Activated gamma-delta T cell (primary cell): Measurements from ENCODE around the gene THSD8.
A peak's percentile ranks its signal among the peaks of the same experiment; 100 is the strongest.

Experiments used
- DNase-seq: peaks from one replicate; lab custom pipeline; 2025; lab: John Stamatoyannopoulos, UW
- total RNA-seq, 2 donors: gene quantifications; one replicate each; lab custom pipeline; 2026; lab: John Stamatoyannopoulos, UW

Gene THSD8
- total RNA-seq: 0 reads per million in 2 donors

DNA sequence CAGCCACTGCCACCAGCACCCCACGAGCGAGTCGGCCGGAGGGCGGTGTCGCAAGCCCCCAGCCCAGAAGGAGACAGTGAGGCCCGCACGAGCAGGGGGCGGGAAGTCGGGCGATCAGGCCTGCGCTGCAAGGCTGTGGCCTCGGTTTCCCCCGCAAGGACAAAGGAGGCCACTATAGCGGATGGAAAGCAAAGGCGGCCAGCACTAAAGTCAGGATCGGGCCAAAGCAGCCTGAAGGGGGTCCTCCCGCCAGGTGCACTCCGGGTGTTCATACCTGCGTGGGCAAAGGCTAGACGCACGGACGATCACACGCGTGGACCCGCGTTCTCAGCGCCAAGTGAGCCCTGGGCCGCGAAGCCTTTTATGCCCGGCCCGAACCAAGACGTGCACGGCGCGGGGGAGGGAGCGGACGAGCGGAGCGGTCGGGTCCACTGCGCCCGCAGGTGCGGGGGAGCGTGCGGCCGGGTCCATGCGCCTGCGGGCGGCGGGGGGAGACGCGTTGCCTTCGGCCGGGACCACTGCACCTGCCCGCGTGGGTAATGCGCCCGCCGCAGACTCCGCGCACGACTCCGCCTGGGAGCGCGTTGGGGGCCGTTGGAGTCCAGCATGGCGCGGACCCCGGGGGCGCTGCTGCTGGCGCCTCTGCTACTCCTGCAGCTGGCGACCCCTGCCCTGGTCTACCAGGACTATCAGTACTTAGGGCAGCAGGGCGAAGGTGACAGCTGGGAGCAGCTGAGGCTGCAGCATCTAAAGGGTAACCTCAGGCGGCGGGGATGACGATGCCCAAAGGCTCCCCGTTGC lies at the start of gene THSD8, which contains the start of gene PRDX2:
THSD8 (plus strand) TSS at position 604 of the 801 bp plus-strand sequence; CDS start at position 607, 3 bp downstream.
PRDX2 (minus strand) TSS at position 335 of the 801 bp plus-strand sequence. CDS start 539 bp downstream, outside the sequence.
- peak; percentile 60 for DNase-seq

GRCh38 chr19:12754465-12755196 lies 47.2 kb upstream of the THSD8 start:
- DNase-seq: no peak

DNA sequence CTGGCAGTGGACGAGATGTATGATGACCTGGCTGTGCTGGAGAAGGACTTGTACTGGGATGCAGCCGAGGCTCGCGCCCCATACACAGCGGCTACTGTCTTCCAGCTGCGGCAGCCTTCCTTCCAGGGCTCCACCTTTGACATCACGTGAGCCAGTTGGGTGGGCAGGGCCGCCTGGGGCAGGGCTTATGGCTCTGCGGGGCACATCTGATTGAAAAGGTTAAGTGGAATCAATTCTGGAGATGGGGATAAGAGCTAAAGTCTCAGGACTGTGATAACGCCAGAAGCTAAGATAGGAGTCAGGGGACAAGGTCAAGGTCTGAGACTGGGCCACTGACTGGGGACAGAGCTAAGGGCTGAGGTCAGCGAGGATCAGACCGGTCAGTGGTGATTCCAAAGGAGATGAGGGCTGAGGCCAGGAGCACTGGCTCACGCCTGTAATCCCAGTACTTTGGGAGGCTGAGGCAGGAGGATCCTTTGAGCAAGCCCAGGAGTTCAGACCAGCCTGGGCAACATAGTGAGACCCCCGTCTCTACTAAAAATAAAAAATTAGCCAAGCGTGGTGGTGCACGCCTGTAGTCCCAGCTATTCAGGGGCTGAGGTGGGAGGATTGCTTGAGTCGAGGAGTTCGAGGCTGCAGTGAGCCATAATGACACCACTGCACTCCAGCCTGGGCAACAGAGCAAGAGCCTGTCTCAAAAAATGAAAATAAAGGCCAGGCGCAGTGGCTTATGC lies 45.6 kb upstream of the THSD8 start:
- DNase-seq: no peak

- DNase-seq: peak; percentile 38
Observed at GRCh38 chr19:12757544-12758274, 44.2 kb upstream of the THSD8 start.

GRCh38 chr19:12759686-12760085 lies 42.2 kb upstream of the THSD8 start:
- DNase-seq: no peak

- no peak for DNase-seq
Observed at GRCh38 chr19:12763100-12763499, 38.8 kb upstream of the THSD8 start.

- DNase-seq: no peak
Observed at GRCh38 chr19:12764698-12765097, 37.2 kb upstream of the THSD8 start.

DNA sequence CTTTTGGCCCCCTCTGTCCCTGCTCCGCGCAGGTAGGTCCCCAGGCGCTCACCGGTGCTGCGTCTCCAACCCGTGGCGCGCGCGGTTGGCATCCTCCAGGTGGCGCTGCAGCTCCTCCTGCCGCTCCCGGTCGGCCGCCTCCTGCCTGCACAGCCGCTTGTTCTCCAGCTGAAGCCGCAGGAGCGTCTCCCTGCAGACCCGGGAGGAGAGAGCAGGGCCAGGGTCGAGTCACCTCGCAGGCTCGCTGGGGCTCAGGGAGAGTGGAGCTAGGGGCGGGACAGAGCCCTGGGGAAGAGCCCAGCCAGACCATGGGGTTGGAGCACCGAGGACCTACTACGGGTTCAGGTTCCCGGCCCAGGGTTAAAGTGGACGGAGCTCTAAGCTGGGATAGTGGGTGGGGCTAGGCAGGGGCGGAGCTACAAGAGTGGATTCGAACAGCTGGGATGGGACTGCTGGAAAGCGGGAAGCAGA lies 35.8 kb upstream of the THSD8 start:
- DNase-seq: no peak

DNA sequence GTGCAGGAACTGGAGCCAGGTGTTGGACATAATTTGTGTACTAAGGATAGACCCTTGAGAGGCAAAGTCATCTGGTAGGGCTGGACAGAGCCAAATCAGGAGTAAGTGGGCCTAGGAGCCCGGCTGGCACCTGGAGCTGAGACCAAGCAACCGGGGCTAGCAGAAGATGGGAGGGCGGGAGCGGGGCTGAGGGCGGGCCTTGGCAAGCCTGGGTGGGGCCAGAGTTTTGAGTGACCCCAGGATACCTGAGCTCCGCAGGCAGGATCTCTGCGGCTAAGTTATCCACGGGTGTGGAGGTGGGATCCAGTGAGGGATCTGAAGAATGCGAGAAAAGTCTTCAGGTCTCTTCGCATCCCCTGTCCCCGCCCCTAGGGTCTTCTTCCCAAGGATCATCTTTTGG lies 34.7 kb upstream of the THSD8 start:
- no peak for DNase-seq

DNA sequence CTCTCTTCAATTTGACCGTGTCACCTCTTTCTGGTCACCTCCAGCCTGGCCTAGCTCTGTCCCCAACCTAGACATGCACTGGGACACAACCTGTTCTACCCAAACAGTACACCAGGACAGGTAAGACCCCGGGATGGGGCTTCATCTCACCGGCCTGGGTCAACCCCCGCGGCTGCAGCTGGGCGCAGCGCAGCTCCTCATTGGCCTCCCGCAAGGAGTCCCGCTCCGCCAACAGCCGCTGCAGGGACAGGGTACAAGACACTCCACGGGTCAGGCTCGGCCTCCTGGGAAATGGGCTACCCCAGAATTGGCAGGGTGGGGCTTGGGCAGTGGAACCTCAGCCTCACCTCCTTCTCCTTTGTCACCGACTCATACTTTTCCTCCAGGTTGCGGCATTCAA lies 34.2 kb upstream of the THSD8 start:
- no peak for DNase-seq

DNA sequence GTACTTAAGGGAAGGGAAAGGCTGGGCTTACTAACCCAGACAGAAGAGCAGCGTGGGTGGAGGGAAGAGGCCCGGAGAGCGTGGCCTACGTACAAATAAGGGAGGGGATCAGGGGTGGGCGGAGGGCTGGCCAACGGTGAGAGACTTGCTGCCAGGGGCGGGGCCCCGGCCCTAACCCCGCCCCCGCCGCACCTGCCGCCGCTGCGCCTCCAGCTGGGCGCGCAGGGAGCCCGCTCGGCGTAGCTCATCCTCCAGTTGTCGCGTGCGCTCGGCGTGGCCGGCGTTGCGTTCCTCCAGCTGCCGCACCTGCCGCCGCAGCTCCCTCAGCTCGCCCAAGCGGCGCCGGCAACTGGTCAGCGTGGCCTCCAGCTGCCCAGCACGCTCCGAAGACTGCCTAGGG lies 32.2 kb upstream of the THSD8 start:
- DNase-seq: no peak

GRCh38 chr19:12770922-12771321 lies 30.9 kb upstream of the THSD8 start:
- no peak for DNase-seq

DNA sequence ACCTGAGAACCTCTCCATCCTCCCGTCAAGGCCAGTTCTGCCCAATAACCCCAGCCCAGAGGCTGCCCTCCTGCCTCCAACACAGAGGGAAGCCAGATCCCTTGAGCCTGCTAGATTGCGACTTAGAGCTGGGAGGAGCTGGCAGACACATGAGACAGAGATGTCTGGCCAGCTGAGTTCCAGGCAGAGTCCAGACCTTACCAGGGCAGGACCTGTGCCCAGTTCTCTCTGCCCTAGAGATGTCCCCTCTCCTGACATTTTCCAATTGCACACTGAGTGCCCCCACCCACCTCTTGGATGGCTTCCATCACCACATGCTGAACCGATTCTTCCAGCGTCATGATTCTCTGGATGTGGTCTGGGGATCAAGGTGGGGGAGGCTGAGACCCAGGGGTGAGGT lies 29.5 kb upstream of the THSD8 start:
- DNase-seq: no peak

GRCh38 chr19:12773571-12773970 lies 28.3 kb upstream of the THSD8 start:
- no peak for DNase-seq

- DNase-seq: no peak
Observed at GRCh38 chr19:12774588-12775555, 27.0 kb upstream of the THSD8 start, which contains the start of gene HOOK2. HOOK2 (minus strand) TSS chr19:12775552; CDS start chr19:12775449, 103 bp downstream.

- peak; percentile 58 for DNase-seq
Observed at GRCh38 chr19:12777217-12778016, 24.5 kb upstream of the THSD8 start.

DNA sequence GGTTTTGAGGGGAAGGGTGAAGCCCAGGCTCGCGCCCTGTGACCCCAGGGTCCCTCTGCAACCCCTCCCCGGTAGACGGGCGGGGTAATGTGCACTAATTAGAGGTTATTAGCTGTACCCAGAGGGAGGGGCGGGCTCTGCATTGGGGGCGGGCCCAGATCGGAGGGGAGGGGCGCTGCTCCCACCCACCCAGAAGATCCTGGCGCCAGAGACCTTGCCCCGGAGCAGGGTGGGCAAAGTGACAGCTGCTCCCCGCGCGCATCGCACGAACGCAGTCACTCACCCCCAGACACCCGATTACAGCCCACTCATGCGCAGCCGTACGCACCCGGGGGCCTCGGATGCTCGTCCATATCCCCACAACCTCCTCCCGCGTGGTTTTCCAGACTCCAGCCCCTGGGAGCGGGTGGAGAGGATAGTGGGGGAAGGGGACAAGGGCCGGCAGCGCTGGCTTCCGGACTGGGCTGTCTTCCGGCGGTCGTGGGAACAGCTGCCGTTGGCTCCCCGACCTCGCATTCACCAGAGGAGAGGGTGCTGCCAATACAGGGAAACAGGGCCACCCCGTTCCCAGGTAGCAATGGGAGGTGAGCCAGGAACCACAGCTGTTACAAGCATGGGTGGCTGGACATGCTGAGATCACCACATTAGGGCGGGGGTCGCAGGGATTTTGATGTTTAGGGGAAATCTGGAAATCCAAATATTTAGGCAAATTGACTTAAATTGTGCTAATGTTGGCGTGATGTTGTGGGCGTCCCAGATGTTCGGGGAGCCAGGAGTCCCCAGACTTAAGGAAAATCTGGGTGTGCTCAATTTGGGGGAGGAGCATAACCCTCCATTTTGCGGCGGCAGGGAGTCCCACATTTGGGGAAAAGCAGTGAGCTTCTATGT lies 23.6 kb upstream of the THSD8 start:
- no peak for DNase-seq

DNA sequence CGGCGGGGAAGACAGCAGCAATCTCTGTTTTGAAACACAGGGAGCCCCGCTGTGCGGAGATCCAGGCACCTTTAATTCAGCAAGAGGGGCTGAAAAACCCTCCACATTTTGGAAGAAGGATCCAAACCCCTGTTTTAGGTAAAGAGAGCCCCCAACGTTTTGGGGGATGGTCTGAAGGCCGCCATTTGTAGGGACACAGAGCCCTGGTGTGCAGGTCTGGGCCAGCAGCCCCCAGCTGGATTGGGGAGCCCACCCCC lies 23.0 kb upstream of the THSD8 start:
- no peak for DNase-seq
